ENCODE measurements around the gene NAXD.
"Not testable (repeated sequence)": the region's sequence is repeated elsewhere in the genome, so short reads cannot be mapped to it uniquely, and the experiment has no call there.

Gene NAXD

DNA sequence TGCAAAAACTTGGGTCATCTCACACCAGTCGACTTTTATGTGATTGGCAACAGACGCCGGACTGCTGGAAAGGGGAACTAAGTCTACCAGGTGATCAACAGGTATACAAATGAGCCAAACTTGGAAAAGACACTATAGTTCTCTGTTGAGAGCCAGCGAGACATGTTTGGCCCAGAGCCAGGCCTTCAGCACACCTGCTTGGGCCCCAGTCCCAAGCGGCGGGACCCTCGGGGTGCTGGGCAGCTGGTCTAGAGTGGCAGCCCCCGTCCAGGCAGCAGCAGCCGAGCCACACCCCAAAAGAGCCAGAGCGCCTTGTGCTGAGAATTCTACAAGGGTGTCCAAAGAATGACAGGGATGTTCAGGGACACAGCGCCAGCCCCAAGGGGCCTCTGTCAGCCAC, 28.0 kb downstream of the NAXD start:
- DNase-seq: peak in 1 of 58 donors; percentile 8

GRCh38 chr13:110643768-110644421, 28.6 kb downstream of the NAXD start:
- DNase-seq: no peak

- peak in 46 of 58 donors; percentile 9 to 79 (median 53) for DNase-seq
These were observed 29.7 kb downstream of the NAXD start for GRCh38 chr13:110644892-110645521.

DNA sequence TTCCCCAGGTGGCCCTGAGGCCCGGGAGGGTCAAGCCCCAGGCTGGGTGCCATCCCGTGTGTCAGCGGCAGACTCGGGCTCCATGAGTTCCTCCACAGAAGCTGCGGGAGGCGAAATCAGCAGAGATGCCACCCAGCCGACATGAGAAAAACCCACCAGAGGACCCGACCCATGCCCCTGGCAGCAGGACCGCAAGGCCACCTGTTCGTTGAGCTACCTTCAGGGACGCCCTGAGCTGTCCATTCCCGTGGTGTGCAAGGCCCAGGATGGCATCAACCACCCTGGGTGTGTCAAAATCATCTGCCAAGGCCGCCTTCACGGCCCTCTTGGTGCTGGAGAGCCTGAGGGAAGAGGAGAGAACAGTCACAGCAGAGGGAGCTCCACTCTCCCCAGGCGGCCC, 30.4 kb downstream of the NAXD start:
- no peak for DNase-seq

GRCh38 chr13:110646442-110647364, 31.4 kb downstream of the NAXD start:
- no peak for DNase-seq

- DNase-seq: no peak
These were observed 32.0 kb downstream of the NAXD start for GRCh38 chr13:110647365-110647737.

- no peak for DNase-seq
These were observed 32.9 kb downstream of the NAXD start for GRCh38 chr13:110648146-110648819.

DNA sequence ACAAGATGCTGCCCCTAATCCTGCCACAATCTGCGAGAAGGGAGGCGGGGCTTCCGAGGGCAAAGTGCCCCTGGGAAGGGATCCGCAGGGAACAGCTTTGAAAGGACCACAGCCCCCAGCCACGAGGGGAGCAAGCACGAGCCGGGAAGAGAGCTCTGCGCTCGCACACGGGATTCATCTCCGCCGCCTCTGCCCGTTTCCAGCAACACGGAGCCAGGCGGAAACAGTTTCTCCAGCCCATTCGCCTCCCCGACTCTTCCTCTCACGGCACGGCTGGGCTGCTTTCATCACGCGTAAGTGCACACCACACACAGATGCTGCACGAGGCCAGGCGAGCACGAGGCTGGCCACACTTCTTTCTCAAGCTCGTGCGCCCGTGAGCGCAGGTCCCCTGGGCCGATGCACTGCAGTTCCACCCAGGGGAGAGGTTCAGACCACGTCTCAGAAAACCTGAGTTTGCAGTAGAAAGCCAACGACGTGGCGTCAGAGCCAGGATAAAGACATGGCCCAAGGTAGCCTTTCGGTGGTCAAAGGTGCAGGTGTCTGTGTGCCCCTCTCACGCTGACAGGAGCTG, 33.6 kb downstream of the NAXD start:
- no peak for DNase-seq

- no peak for DNase-seq
These were observed 34.2 kb downstream of the NAXD start for GRCh38 chr13:110649551-110649950.

GRCh38 chr13:110650436-110650835, 35.1 kb downstream of the NAXD start:
- no peak for DNase-seq

DNA sequence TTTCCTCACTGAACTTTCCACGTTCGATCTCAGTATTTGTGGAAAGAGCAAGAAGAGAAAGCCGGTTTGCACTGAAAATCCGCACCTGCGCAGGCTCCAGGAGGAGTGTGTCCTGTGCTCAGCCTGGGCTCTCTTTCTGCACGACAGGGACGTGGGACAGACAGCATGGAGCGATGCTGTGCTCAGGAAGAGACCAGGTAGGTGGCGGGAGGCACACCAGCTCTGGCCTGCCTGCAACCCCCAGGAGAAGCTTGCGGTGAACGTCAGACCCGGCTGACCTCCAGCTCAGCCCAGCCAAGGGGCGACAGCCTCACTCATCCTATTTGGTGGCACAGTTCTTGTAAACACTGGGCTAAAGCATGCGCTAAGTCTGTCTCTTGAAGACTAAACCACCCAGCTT, 35.9 kb downstream of the NAXD start:
- no peak for DNase-seq

DNA sequence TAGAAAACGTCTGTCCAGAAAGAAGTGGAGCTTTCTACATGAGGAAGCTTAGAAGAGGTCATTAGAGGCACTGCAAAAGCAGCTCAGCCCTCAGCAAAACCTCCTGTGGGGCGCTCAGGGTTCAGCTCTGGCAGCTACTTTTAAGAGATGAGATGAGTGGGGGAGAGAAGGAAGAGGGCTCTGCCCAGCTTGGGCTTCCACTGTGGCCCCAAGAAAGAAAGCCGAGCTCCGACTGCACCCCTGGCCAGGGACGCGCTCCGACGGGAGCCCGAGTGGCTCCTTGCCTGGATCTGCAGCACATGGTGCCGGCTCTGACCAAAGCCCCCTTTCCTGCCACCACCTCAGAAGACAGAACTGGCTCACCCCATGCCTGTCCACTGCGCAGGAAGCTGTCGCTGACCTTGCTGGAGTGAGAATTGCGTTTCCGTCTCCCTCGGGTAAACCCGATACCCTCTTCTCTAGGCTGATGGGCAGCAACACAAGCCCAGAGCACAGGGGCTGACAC, 36.4 kb downstream of the NAXD start:
- DNase-seq: no peak

DNA sequence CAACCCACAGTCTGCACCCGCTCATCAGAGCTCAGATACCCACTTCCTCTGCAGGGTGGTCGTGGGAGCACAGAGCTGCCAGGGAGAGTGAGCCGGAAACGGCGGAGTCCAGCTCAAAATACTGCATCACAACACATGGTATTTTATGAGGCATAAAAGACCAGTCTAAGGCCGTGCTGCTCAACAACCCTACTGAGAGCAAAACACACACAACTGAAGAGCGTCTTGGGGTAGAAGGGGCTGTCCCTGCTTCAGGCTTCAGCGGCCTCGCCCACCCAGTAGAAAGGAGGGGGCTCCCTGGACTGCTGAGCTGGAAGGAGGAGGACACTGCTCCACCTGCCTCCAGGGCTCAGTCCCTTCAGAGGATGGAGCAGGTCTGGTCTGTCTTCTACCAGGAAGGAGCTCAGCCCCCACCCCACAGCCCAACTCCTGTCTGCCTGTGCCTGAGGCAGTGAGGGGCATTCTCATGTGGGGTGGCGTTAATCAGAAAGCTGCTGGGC, 36.9 kb downstream of the NAXD start:
- no peak for DNase-seq

DNA sequence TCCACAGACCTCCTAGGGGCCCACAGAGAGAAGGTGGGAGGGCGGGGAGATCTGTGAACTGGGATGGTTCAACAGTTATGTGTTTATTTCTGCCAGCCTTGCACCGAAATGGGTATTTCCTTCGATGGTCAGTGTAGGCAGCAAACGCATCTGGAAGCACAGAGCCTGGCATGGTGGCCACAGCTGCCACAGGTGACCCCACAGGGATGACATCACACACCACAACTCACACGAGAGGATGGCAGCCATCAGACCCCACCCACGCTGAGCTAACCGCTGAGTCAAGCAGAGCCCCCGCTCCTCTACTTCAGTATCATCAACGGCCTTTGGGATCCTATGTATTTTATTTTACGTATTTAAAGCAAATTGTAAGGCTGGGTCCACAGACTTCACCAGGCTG, 37.4 kb downstream of the NAXD start:
- no peak for DNase-seq

- no peak for DNase-seq
These were observed 37.9 kb downstream of the NAXD start for GRCh38 chr13:110653271-110653670.

- DNase-seq: no peak
These were observed 38.5 kb downstream of the NAXD start for GRCh38 chr13:110653851-110654250.

DNA sequence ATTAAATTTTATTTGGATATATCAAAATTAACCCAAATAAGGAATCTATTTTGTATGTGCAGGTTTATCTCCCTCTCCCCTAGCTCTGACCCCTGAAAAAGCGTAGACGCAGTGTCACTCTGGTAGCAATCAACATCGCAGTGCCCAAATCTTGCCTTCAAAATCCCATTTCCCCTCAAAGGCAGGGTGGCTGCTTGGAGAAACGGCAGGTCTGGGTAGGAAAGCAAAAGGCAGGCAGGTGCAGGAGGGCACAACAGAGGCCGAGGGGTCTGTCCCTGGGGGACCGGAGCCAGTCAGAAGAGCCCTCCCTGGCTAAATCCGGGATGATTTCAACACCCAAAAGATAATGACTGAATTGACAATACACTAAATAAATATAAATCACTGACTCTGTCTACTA, 41.9 kb downstream of the NAXD start:
- DNase-seq: no peak

- DNase-seq: not testable (repeated sequence)
These were observed 43.0 kb downstream of the NAXD start for GRCh38 chr13:110658218-110658911.

DNA sequence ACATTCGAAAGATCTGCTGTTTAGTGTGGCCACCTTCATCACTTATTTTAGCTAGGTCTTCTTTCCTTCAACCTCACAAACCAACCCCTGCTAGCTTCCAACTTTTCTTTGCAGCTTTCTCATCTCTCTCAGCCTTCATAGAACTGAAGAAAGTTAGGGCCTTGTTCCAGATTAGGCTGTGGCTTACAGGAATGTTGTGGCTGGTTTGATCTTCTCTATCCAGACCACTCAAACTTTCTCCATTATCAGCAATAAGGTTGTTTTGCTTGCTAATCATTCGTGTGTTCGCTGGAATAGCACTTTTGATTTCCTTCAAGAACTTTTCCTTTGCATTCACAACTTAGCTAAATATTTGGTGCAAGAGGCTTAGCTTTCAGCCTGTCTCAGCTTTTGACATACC, 45.9 kb downstream of the NAXD start:
- DNase-seq: no peak

GRCh38 chr13:110662091-110662490, 46.7 kb downstream of the NAXD start:
- no peak for DNase-seq
